GM18498 (cell line): ENCODE data around the gene ZBTB8B.
"Not testable (repeated sequence)": the region's sequence is repeated elsewhere in the genome, so short reads cannot be mapped to it uniquely, and the experiment has no call there.

Experiments
- ATAC-seq: cut with Tn5 transposase; IDR thresholded peaks from one replicate; pipeline ENCODE4 v1.9.1; 2021; ENCODE audit warnings: mild to moderate bottlenecking, moderate library complexity; ENCODE audit not compliant: unreplicated experiment

ZBTB8B gene

GRCh38 chr1:32464716-32465577, at the start of gene ZBTB8B:
Gene ZBTB8B, plus strand, starts transcription at chr1:32465072. Its CDS starts 5,553 bp downstream, at chr1:32470625.
- ATAC-seq, result no peak

GRCh38 chr1:32421775-32422174, 43.1 kb upstream of the ZBTB8B start:
- ATAC-seq, result no peak

GRCh38 chr1:32426489-32427255, 38.2 kb upstream of the ZBTB8B start:
- ATAC-seq, result no peak

- ATAC-seq, result no peak
These were observed 37.5 kb upstream of the ZBTB8B start for GRCh38 chr1:32427264-32427963.

GRCh38 chr1:32431736-32432400, 33.0 kb upstream of the ZBTB8B start:
- no peak for ATAC-seq

- ATAC-seq, result no peak
These were observed 26.7 kb upstream of the ZBTB8B start for GRCh38 chr1:32438136-32438535.

- ATAC-seq, result not testable (repeated sequence)
These were observed 26.1 kb upstream of the ZBTB8B start for GRCh38 chr1:32438777-32439176.

GRCh38 chr1:32441467-32441866, 23.4 kb upstream of the ZBTB8B start:
- ATAC-seq, result not testable (repeated sequence)

GRCh38 chr1:32447469-32448185, 17.2 kb upstream of the ZBTB8B start:
- no peak for ATAC-seq

- not testable (repeated sequence) for ATAC-seq
These were observed 16.6 kb upstream of the ZBTB8B start for GRCh38 chr1:32448186-32448772.

GRCh38 chr1:32448773-32449456, 16.0 kb upstream of the ZBTB8B start:
- no peak for ATAC-seq

- not testable (repeated sequence) for ATAC-seq
These were observed 15.4 kb upstream of the ZBTB8B start for GRCh38 chr1:32449457-32449831.

GRCh38 chr1:32454726-32455125, 10.1 kb upstream of the ZBTB8B start:
- ATAC-seq, result no peak

- no peak for ATAC-seq
These were observed 8.9 kb upstream of the ZBTB8B start for GRCh38 chr1:32455958-32456357.

- ATAC-seq, result not testable (repeated sequence)
These were observed 6.1 kb upstream of the ZBTB8B start for GRCh38 chr1:32458798-32459197.

- not testable (repeated sequence) for ATAC-seq
These were observed 1.9 kb upstream of the ZBTB8B start for GRCh38 chr1:32462977-32463376.

GRCh38 chr1:32464191-32464715, 619 bp upstream of the ZBTB8B start:
- ATAC-seq, result no peak

- no peak for ATAC-seq
These were observed 684 bp downstream of the ZBTB8B start for GRCh38 chr1:32465578-32465933.

GRCh38 chr1:32466761-32467160, 1.9 kb downstream of the ZBTB8B start:
- no peak for ATAC-seq
